ENCODE data around the gene LRMDA.

LRMDA gene

GRCh38 chr10:76394707-76395042 is 963.3 kb downstream of the LRMDA start:
- TF ChIP-seq EP300 (IDR thresholded peaks at IDR 0.05; ENCODE audit: borderline replicate concordance) (no peak), CEBPB (IDR thresholded peaks at IDR 0.05) (no peak), NFIC (IDR thresholded peaks at IDR 0.05) (no peak), ZBTB7A (IDR thresholded peaks at IDR 0.05; ENCODE audit: low read depth) (no peak), USF1 (IDR thresholded peaks at IDR 0.05) (no peak)

- TF ChIP-seq RAD21 (IDR thresholded peaks at IDR 0.05; ENCODE audit: low read depth) (no peak), USF1 (IDR thresholded peaks at IDR 0.05) (no peak), NFIC (IDR thresholded peaks at IDR 0.05) (no peak), EP300 (IDR thresholded peaks at IDR 0.05; ENCODE audit: borderline replicate concordance) (no peak), EGR1 (IDR thresholded peaks at IDR 0.05) (no peak), TEAD4 (IDR thresholded peaks at IDR 0.05) (no peak), YY1 (IDR thresholded peaks at IDR 0.05; ENCODE audit: low read depth) (no peak), MAX (IDR thresholded peaks at IDR 0.05) (no peak), CREB1 (IDR thresholded peaks at IDR 0.05; ENCODE audit: low read depth) (no peak), FOXM1 (IDR thresholded peaks at IDR 0.05; ENCODE audit: borderline replicate concordance, low read depth) (no peak), TAF1 (IDR thresholded peaks at IDR 0.05; ENCODE audit: low read depth) (no peak), REST (IDR thresholded peaks at IDR 0.05; ENCODE audit: low read depth) (no peak), ZBTB7A (IDR thresholded peaks at IDR 0.05; ENCODE audit: low read depth) (no peak), TCF12 (IDR thresholded peaks at IDR 0.05; ENCODE audit: low read depth) (no peak), CEBPB (IDR thresholded peaks at IDR 0.05) (no peak)
Measured at GRCh38 chr10:76395251-76395650, 963.8 kb downstream of the LRMDA start.

GRCh38 chr10:76396134-76396533 is 964.7 kb downstream of the LRMDA start:
- TF ChIP-seq TCF12 (IDR thresholded peaks at IDR 0.05; ENCODE audit: low read depth) (no peak), MAX (IDR thresholded peaks at IDR 0.05) (no peak), REST (IDR thresholded peaks at IDR 0.05; ENCODE audit: low read depth) (no peak), ZBTB7A (IDR thresholded peaks at IDR 0.05; ENCODE audit: low read depth) (no peak), USF1 (IDR thresholded peaks at IDR 0.05) (no peak), RAD21 (IDR thresholded peaks at IDR 0.05; ENCODE audit: low read depth) (no peak), YY1 (IDR thresholded peaks at IDR 0.05; ENCODE audit: low read depth) (no peak), CREB1 (IDR thresholded peaks at IDR 0.05; ENCODE audit: low read depth) (no peak), TEAD4 (IDR thresholded peaks at IDR 0.05) (no peak), FOXM1 (IDR thresholded peaks at IDR 0.05; ENCODE audit: borderline replicate concordance, low read depth) (no peak), CEBPB (IDR thresholded peaks at IDR 0.05) (no peak), EGR1 (IDR thresholded peaks at IDR 0.05) (no peak), EP300 (IDR thresholded peaks at IDR 0.05; ENCODE audit: borderline replicate concordance) (no peak), TAF1 (IDR thresholded peaks at IDR 0.05; ENCODE audit: low read depth) (no peak)

- TF ChIP-seq EGR1 (IDR thresholded peaks at IDR 0.05) (no peak), FOXM1 (IDR thresholded peaks at IDR 0.05; ENCODE audit: borderline replicate concordance, low read depth) (no peak), MAX (IDR thresholded peaks at IDR 0.05) (no peak), TEAD4 (IDR thresholded peaks at IDR 0.05) (no peak), EP300 (IDR thresholded peaks at IDR 0.05; ENCODE audit: borderline replicate concordance) (no peak), REST (IDR thresholded peaks at IDR 0.05; ENCODE audit: low read depth) (no peak), NFIC (IDR thresholded peaks at IDR 0.05) (no peak), RAD21 (IDR thresholded peaks at IDR 0.05; ENCODE audit: low read depth) (no peak), CREB1 (IDR thresholded peaks at IDR 0.05; ENCODE audit: low read depth) (no peak), TAF1 (IDR thresholded peaks at IDR 0.05; ENCODE audit: low read depth) (no peak)
Measured at GRCh38 chr10:76397181-76398042, 966.0 kb downstream of the LRMDA start.

Data from Ishikawa (cell line).